HG02938 (cell line): ENCODE results near the gene UBE3C.
"Not testable (repeated sequence)": the region's sequence is repeated elsewhere in the genome, so short reads cannot be mapped to it uniquely, and the experiment has no call there.

Experiments
- ATAC-seq: cut with Tn5 transposase; IDR thresholded peaks from one replicate; pipeline ENCODE4 v1.9.1; 2021; ENCODE audit warnings: mild to moderate bottlenecking, moderate library complexity; ENCODE audit not compliant: unreplicated experiment

UBE3C gene

GRCh38 chr7:157234271-157234670 is 95.5 kb downstream of the UBE3C start:
- ATAC-seq = no peak

GRCh38 chr7:157235357-157236333 is 96.9 kb downstream of the UBE3C start:
- ATAC-seq = no peak

- no peak for ATAC-seq
Measured at GRCh38 chr7:157238087-157238486, 99.4 kb downstream of the UBE3C start.

- ATAC-seq = no peak
Measured at GRCh38 chr7:157239571-157240270, 101.0 kb downstream of the UBE3C start.

GRCh38 chr7:157241631-157242030 is 102.9 kb downstream of the UBE3C start:
- no peak for ATAC-seq

GRCh38 chr7:157244516-157245294 is 106.0 kb downstream of the UBE3C start:
- ATAC-seq = no peak

GRCh38 chr7:157246052-157246451 is 107.3 kb downstream of the UBE3C start:
- no peak for ATAC-seq

GRCh38 chr7:157248659-157249058 is 109.9 kb downstream of the UBE3C start:
- no peak for ATAC-seq

GRCh38 chr7:157250605-157251228 is 112.0 kb downstream of the UBE3C start:
- ATAC-seq = peak; percentile 70

GRCh38 chr7:157251817-157252216 is 113.1 kb downstream of the UBE3C start:
- ATAC-seq = not testable (repeated sequence)

- ATAC-seq = no peak
Measured at GRCh38 chr7:157253850-157254249, 115.1 kb downstream of the UBE3C start.

- ATAC-seq = not testable (repeated sequence)
Measured at GRCh38 chr7:157254781-157255180, 116.1 kb downstream of the UBE3C start.

- no peak for ATAC-seq
Measured at GRCh38 chr7:157255201-157255606, 116.5 kb downstream of the UBE3C start.

- no peak for ATAC-seq
Measured at GRCh38 chr7:157263156-157263555, 124.4 kb downstream of the UBE3C start.

GRCh38 chr7:157265051-157265450 is 126.3 kb downstream of the UBE3C start:
- ATAC-seq = no peak

- no peak for ATAC-seq
Measured at GRCh38 chr7:157266272-157266671, 127.5 kb downstream of the UBE3C start.

- no peak for ATAC-seq
Measured at GRCh38 chr7:157267516-157267915, 128.8 kb downstream of the UBE3C start.

GRCh38 chr7:157267956-157268355 is 129.2 kb downstream of the UBE3C start:
- ATAC-seq = no peak

- no peak for ATAC-seq
Measured at GRCh38 chr7:157268540-157268939, 129.8 kb downstream of the UBE3C start.

- no peak for ATAC-seq
Measured at GRCh38 chr7:157269341-157270059, 130.8 kb downstream of the UBE3C start.
